Middle frontal gyrus (tissue), 1 donor: Measurements from ENCODE around the gene CLEC4D.
"Not testable (repeated sequence)": the region's sequence is repeated elsewhere in the genome, so short reads cannot be mapped to it uniquely, and the experiment has no call there.

ENCODE experiments used
- DNase-seq: peaks from one replicate; pipeline ENCODE4 v3.0.0-alpha.2; 2015; ENCODE audit warnings: low spot score; ENCODE audit errors: extremely low spot score

The CLEC4D gene

DNA sequence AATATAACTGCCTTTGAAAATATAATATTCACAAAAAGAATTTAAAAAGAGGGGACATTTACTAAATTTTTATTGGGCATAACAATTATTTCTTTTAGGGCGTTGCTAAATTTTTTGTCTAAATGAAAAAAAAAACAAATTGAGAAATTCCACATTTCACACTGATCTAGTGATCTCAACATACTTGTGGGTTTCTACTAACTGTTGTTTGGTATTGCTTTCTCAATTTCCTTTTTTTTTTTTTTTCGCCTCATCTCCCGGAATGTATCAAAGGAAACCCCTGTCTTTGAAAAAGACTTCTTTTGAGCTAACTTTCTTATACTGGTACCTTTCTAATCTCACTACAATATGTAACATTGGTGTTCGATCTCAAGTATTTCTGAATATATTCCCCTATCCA lies at the start of gene CLEC4D:
Gene CLEC4D (plus strand): TSS at position 248 of the 400 bp plus-strand sequence. CDS start 230 bp downstream, outside the sequence.
- DNase-seq: no peak

GRCh38 chr12:8465301-8465996 lies 47.9 kb upstream of the CLEC4D start:
- no peak for DNase-seq

GRCh38 chr12:8466241-8466640 lies 47.1 kb upstream of the CLEC4D start:
- no peak for DNase-seq

- DNase-seq: no peak
Measured at GRCh38 chr12:8471090-8471489, 42.2 kb upstream of the CLEC4D start.

GRCh38 chr12:8475508-8476203 lies 37.6 kb upstream of the CLEC4D start:
- DNase-seq: no peak

DNA sequence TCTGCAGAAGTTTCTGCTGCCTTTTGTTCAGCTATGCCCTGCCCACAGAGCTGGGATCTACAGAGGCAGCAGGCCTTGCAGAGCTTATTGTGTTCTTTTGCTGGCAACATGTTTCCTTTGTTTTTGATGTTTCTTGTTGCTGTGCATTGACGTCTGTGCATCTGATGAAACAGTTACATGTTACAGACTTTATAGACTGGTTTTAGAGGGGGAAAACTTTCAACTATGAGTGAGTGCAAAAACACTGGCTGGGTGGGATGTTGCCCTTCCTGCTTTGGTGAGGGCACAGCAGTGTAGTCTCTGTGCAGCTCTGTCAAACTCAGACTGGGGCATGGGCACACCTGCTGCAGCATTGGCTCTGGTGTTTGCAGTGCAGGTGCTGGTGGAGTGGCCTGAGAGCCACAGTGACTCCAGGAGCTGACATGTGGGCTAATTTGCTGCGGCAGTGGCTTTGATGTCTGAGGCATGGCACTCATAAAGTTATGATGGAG lies 30.7 kb upstream of the CLEC4D start:
- no peak for DNase-seq

DNA sequence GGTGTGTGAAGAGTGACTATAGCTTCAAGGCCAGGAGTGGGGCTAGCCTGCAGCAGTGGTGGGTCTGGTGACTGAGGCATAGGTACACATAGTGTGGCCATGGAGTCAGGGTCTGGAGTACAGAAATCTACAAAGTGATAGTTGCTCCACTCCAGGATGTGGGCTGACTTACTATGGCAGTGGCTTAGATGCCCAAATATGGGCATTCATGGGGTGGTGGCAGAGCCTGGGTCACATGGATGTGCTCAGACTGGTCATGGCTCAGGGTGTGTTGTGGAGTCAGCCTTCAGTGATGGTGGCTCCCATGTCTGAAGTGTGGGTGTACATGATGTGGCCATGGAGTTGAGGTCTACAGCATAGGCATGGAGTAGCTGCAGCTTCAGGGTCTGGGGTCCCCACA lies 30.2 kb upstream of the CLEC4D start:
- DNase-seq: no peak

GRCh38 chr12:8491646-8492530 lies 21.4 kb upstream of the CLEC4D start:
- DNase-seq: no peak

DNA sequence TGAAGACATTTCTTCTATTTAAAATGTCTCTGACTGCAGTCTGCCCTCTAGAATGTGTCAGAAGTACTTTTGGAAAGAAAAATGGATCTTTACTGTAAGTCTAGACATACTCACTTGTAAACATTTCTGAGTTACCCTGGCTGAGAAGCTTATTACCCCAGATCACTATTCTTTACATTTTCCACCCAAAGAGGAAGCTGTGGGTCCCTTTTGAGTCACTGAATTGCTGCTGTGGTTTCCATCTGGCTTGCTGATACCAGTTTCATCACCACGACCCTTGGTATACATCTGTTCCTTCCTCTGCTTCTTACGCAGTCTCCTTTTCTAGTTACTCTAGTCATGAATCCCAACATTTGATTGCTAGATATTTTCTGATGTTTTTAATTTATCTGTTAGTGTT lies 20.2 kb upstream of the CLEC4D start:
- no peak for DNase-seq

DNA sequence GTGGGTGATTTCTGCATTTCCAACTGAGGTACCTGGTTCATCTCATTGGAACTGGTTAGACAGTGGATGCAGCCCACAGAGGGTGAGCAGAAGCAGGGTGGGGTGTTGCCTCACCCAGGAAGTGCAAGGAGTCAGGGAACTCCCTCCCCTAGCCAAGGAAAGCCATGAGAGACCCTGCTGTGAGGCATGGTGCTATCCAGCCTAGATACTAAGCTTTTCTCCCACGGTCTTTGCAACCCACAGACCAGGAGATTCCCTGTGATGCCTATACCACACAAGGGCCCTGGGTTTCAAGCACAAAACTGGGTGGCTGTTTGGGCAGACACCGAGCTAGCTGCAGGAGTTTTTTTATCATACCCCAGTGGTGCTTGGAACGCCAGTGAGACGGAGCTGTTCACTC lies 17.6 kb upstream of the CLEC4D start:
- not testable (repeated sequence) for DNase-seq

GRCh38 chr12:8496074-8496473 lies 17.2 kb upstream of the CLEC4D start:
- DNase-seq: not testable (repeated sequence)

DNA sequence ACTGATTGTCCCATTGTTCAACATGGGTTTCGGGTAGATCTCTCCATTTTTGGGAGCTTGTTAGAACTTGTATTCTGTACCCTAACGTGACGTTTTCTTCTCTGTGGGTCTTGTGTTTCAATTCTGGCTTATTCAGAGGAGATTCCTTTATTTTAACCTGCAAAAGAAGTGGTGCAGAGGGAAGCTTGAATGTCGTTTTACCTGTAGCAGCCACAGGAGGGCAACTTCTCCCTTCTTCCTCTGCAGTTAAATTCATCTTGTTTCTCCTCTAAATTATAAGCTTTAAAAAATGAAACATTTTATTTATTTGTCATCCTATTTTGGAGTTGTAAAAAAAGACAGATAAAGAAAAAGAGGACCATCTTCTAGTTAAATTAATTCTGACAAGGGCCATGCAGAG lies 13.7 kb upstream of the CLEC4D start:
- DNase-seq: no peak

- DNase-seq: no peak
Measured at GRCh38 chr12:8501720-8502119, 11.6 kb upstream of the CLEC4D start.

DNA sequence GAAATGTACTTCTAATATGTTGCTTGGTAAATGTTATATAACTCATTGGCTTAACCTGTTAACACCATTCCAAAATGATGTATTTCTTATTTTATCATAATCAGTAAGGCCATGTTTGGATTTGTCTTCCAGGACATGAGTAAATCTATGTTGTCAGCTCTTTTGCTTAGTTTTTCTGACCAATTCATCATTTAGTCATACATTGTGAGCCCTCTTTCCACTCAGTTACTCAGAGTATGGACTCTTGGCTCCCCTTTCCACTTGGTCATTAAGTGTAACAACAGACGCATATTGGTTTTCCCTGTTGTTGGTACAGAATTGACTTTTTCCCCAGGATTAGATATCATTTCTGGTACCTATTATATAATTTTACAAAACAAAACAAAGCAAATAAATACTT lies 9.0 kb upstream of the CLEC4D start:
- DNase-seq: no peak

DNA sequence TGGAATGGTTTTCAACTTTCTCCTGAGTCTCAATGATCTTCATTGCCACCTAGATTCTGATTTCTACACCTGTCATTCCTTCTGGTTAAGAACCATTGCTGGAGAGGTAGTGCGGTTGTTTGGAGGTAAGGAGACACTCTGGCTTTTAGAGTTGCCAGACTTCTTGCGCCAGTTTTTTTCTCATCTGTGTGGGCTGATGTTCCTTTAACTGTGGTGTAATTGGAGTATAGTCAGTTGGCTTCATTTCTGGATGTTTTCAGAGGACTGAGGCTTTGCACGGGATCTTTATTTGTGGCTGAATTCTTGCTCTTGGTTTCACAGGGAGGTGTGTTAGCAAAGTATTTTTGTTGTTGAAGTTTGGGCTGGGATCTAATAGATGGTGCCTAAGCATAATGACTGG lies 5.7 kb upstream of the CLEC4D start:
- no peak for DNase-seq

DNA sequence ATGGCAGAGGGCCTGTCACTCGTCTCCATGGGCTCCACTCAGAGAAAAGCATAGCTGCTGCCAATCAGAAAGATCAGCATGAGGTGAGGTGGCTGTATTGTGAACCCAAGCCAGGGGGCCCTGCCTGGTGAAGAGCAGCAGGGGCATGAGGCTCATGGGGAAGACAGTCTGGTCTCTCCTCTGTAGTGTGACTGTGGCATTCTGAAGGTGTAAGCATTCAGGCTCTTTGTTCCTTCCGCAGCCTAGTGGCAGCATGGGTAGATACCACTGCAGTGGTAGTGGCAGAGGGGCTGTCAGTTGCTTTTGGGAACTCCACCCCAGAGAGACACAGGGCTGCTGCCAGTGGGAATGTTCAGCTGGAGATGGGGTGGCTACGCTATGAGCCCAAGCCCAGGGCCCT lies 5.1 kb upstream of the CLEC4D start:
- DNase-seq: no peak

- DNase-seq: no peak
Measured at GRCh38 chr12:8508910-8509841, 4.1 kb upstream of the CLEC4D start.

- no peak for DNase-seq
Measured at GRCh38 chr12:8517971-8518370, 4.7 kb downstream of the CLEC4D start.

DNA sequence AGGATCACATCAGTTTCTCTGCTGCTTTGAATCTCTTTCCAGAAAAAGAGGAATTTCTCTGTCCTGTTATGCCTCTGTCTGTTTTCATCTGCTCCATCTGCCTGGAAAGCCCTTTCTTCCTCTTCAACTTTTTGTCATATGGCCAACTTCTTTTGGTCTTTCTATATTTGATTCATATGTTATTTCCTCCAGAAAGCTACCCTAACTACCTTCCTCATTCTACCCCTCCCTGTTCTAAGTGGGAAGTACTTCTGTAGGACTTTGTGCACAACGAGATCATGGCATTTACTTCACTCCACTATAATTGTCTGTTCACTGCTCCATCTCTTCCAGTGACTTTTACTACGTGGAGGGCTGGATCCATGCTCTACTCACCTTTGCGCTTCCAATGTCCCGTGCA lies 5.9 kb downstream of the CLEC4D start:
- DNase-seq: no peak

GRCh38 chr12:8527250-8528130 lies 14.2 kb downstream of the CLEC4D start:
- no peak for DNase-seq
